GM18507 (cell line): ENCODE results near the gene ADAM8.
"Not testable (repeated sequence)": the region's sequence is repeated elsewhere in the genome, so short reads cannot be mapped to it uniquely, and the experiment has no call there.

ENCODE experiments used
- DNase-seq: peaks from one replicate; pipeline ENCODE4 v3.0.0; 2011; ENCODE audit warnings: low read depth; ENCODE audit not compliant: insufficient read length; ENCODE audit errors: extremely low spot score
- FAIRE-seq: peaks from 2 replicates; lab custom pipeline; 2011; peaks lifted over from hg19 to GRCh38; lab: Jason Lieb, UNC

ADAM8 gene

GRCh38 chr10:133271521-133272300 is 5.0 kb downstream of the ADAM8 start:
- FAIRE-seq, result no peak

GRCh38 chr10:133270773-133271297 is 5.8 kb downstream of the ADAM8 start:
- no peak for FAIRE-seq
- no peak for DNase-seq

More at GRCh38 chr10:133271521-133272300, 5.0 kb downstream of the ADAM8 start:
- DNase-seq, result no peak

DNA sequence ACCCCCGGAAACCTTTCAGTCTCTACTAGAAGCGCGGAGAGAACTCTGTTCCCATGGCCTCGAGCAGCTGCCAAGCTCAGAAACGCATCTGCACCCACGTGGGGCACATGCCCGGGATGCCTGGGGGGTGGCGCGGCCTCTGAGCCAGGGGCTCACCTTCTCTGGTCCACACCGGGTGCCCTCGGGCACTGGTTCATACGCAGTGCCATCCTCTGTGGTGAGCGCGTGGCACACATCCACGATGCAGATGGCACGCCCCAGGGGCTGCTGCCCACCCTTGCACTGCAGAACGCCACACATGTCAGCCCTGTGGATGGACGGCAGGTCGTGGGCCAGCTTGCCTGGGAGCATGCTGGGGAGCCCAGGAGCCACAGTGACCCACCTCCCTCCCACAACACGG is 6.5 kb downstream of the ADAM8 start:
- DNase-seq (no peak), FAIRE-seq (no peak)

DNA sequence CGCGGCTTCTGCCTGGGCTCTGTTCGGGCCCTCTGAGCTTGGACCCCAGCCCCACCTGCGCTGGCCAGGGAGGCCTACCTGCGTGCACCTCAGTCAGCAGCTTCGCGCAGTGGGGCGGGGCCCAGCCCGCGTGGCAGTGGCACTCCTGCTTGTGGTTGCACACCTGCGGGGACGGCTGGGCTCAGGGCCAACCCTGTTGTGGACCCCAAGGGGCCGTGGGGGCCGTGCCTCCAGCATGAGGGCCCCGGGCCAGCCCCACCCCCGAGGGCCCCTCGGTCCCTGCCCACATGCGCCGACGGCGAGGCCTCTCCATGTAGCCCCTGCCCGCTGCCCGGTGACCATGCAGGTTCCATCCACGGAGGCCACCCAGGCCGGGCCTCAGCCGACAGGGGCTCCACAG is 7.3 kb downstream of the ADAM8 start:
- no peak for DNase-seq
- FAIRE-seq, result no peak

GRCh38 chr10:133268532-133268931 is 8.1 kb downstream of the ADAM8 start:
- DNase-seq, result no peak
- no peak for FAIRE-seq

GRCh38 chr10:133267829-133268228 is 8.8 kb downstream of the ADAM8 start:
- DNase-seq (no peak), FAIRE-seq (no peak)

- no peak for FAIRE-seq
- DNase-seq, result no peak
Measured at GRCh38 chr10:133267293-133267692, 9.4 kb downstream of the ADAM8 start.

DNA sequence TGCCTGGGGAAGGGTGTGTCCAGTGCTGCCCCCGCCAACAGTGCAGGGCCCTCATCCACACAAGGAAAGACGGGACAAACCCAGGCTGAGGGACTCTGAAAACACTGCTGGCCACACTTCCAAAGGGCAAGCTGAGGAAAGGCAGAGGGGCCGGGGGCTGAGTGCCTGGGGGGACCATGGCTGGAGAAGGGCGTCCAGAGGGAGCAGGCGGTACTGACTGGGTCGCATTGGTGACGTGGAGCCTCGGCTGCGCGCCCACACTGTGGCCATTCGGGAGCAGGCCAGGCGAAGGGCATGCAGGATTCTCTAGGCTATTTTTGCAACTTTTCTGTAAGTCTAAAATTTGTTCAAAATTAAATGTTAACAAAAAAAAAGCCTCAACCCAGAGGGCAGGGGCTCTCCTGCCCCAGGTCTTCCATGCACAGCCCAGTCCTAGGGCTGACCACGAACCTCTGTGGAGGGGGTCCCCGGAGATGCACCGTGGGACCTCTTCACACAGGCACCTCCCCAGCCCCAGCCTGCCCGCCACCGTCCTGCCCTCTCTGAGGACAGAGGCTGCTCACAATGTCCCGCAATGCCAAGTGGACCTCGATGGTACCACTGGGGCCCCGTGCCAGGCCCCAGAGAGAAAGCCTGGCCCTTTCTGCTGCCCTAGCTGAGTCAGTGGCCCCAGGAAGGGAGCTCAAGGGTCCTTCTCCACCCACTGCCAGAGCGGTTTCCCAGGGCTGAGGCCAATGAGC is 10.4 kb downstream of the ADAM8 start:
- FAIRE-seq (no peak), DNase-seq (no peak)

DNA sequence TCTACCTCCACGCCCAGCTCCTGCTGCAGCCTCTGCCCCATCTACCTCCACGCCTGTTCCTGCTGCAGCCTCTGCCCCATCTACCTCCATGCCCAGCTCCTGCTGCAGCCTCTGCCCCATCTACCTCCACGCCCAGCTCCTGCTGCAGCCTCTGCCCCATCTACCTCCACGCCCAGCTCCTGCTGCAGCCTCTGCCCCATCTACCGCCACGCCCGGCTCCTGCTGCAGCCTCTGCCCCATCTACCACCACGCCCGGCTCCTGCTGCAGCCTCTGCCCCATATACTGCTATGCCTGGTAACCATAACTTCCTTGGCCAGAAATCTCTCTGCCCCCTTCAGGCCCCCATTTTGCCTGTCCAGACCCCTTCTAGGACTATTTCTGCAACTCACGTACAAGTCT is 11.6 kb downstream of the ADAM8 start:
- not testable (repeated sequence) for DNase-seq, FAIRE-seq

- DNase-seq, result no peak
- FAIRE-seq, result no peak
Measured at GRCh38 chr10:133264461-133264860, 12.2 kb downstream of the ADAM8 start.

- no peak for FAIRE-seq
- no peak for DNase-seq
Measured at GRCh38 chr10:133263674-133264073, 13.0 kb downstream of the ADAM8 start.

- DNase-seq, result no peak
- FAIRE-seq, result no peak
Measured at GRCh38 chr10:133262696-133263095, 14.0 kb downstream of the ADAM8 start.

DNA sequence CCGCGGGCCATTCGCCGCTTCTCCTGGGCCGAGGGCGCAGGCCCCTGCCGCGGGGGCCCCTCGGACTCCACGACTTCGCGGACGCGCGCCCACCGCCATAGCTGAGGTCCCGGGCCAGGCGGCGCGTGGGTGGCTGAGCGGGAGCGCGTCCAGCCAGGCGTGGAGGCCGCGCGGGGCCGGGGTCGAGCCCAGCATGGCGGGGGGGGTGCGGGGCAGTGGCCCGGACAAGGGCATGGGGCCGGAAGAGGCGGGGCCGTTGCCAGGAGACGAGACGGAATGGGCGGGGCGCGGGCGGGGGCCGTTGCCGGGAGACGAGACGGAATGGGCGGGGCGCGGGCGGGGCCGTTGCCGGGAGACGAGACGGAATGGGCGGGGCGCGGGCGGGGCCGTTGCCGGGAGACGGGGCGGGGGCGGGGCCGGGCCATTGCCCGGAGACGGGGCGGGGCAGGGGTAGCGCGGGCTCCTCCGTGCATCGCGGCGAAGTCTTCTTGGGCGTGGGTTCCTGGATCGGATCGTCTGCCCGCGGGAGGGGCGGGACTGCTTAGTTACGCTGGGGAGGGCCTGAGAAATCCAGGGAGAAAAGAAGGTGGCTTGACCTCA is 14.8 kb downstream of the ADAM8 start:
- FAIRE-seq (peak; percentile 64), DNase-seq (peak; percentile 83)

DNA sequence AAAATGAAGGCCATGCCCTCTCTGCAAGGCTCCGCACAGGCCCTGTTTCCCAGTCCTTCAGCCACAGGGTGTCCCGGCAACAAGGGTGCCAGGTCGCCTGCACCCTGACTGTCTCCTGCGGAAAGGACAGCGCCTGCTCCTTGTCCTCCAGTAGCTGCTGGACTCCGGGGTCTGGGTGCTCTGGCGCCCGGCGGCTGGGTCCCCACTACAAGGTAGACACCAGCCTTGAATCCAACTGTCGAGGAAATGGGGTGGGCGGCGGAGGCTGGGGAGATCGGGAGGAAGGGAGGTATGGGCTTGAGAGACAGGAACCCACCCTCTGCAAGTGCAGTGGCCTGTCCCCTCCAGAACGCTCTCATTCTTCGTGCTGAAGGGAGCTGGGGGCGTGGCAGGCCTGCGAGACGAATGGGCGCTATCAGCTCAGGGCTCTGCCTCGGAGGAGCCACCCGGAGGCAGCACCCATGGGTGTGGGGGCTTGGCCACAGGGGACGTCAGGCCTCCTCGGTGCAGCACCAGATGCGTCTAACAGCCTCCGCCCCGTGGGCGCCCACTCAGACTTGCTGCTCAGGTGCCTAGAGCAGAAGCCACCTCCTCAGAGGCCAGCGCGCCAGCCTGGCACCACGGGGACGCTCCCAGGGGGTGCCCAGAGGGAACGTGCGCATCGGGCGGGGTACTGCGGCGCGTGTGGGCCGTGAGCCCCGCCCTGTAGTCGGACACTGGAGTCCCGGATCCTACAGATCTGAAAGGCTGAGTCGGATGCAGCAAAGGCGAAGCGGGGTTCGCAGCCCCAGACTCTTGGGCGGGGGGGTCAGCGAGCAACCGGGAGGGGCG is 15.6 kb downstream of the ADAM8 start:
- FAIRE-seq, result peak; percentile 66

DNA sequence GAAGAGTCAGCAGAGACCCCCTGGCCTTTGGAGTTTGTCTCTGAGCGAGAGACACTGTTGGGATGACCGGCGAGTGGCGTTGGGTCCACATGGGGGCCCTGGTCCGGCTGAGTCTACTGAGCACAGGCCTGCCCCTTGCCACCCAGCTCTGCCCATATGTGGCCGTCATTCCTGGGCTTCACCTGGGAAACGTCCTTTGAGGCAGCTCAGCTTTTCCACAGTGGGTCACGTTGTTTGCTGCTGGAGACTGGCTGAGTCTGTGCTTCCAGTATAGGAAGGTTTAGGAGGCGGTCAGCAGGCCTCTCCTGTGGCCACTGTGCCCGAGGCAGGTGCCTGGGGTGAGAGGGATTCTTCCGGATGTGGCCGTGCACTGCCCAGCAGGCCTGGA is 17.1 kb downstream of the ADAM8 start:
- FAIRE-seq (no peak), DNase-seq (no peak)

More for the DNA sequence above, 15.6 kb downstream of the ADAM8 start:
- no peak for DNase-seq

GRCh38 chr10:133258818-133259601 is 17.7 kb downstream of the ADAM8 start:
- FAIRE-seq, result peak; percentile 36
- DNase-seq, result no peak

GRCh38 chr10:133258066-133258817 is 18.4 kb downstream of the ADAM8 start:
- DNase-seq (no peak), FAIRE-seq (peak; percentile 45)

- FAIRE-seq, result peak; percentile 62
- no peak for DNase-seq
Measured at GRCh38 chr10:133257489-133258065, 19.1 kb downstream of the ADAM8 start.
